ENCODE measurements around the gene TSG101. TPM values are rescaled to one million over a fixed set of nuclear protein-coding genes. Genes with fewer than 3 reads are reported as not detected.

TSG101 gene
- total RNA-seq, 3 donors from 2014 or later, result 60.6 to 71.1 (median 64.9) TPM

- DNase-seq (no peak), ATAC-seq (no peak)
- intact Hi-C loops (cut with DNase I, micrococcal nuclease), result no loop called here
- no peaks in the 10 kb centered on the region for H3K4me1 ChIP-seq (ENCODE audit: low read depth)
- no peak for TF ChIP-seq CTCF (IDR thresholded peaks at IDR 0.05)
- no peaks in the 10 kb centered on the region for H3K9me3 ChIP-seq
- H3K36me3 ChIP-seq (ENCODE audit: low read depth), result peaks cover 12% of the 10 kb centered on the region
- H3K4me3 ChIP-seq, result no peak overlapping the region
Observed at GRCh38 chr11:18485913-18486528, 40.7 kb downstream of the TSG101 start.

GRCh38 chr11:18479063-18479462 lies 47.7 kb downstream of the TSG101 start:
- Histone ChIP-seq H3K4me3 (no peak overlapping the region), H3K36me3 (ENCODE audit: low read depth) (peaks cover 19% of the 10 kb centered on the region), H3K9me3 (no peaks in the 10 kb centered on the region), H3K4me1 (ENCODE audit: low read depth) (no peaks in the 10 kb centered on the region)
- intact Hi-C loops (cut with DNase I, micrococcal nuclease), result no loop called here
- TF ChIP-seq CTCF (IDR thresholded peaks at IDR 0.05), result no peak
- ATAC-seq, result no peak
- DNase-seq, result no peak

- no peaks in the 10 kb centered on the region for H3K9me3 ChIP-seq
- no peak for TF ChIP-seq CTCF (IDR thresholded peaks at IDR 0.05)
- intact Hi-C loops (cut with DNase I, micrococcal nuclease), result no loop called here
- H3K36me3 ChIP-seq (ENCODE audit: low read depth), result peaks cover 5% of the 10 kb centered on the region
- H3K4me3 ChIP-seq, result no peak overlapping the region
- H3K4me1 ChIP-seq (ENCODE audit: low read depth), result no peaks in the 10 kb centered on the region
- DNase-seq, result no peak
- no peak for ATAC-seq
Observed at GRCh38 chr11:18472587-18472986, 54.2 kb downstream of the TSG101 start.

GRCh38 chr11:18471995-18472394 lies 54.7 kb downstream of the TSG101 start:
- H3K4me3 ChIP-seq, result no peak overlapping the region
- peaks cover 5% of the 10 kb centered on the region for H3K36me3 ChIP-seq (ENCODE audit: low read depth)
- intact Hi-C loops (cut with DNase I, micrococcal nuclease), result no loop called here
- DNase-seq, result no peak
- ATAC-seq, result no peak
- TF ChIP-seq CTCF (IDR thresholded peaks at IDR 0.05), result no peak
- no peaks in the 10 kb centered on the region for H3K9me3 ChIP-seq
- no peaks in the 10 kb centered on the region for H3K4me1 ChIP-seq (ENCODE audit: low read depth)

- intact Hi-C loops (cut with DNase I, micrococcal nuclease), result no loop called here
- no peak overlapping the region for H3K4me3 ChIP-seq
- no peaks in the 10 kb centered on the region for H3K9me3 ChIP-seq
- no peaks in the 10 kb centered on the region for H3K36me3 ChIP-seq (ENCODE audit: low read depth)
- no peaks in the 10 kb centered on the region for H3K4me1 ChIP-seq (ENCODE audit: low read depth)
- no peak for TF ChIP-seq CTCF (IDR thresholded peaks at IDR 0.05)
- DNase-seq (no peak), ATAC-seq (no peak)
Observed at GRCh38 chr11:18468961-18469360, 57.8 kb downstream of the TSG101 start.

GRCh38 chr11:18468059-18468458 lies 58.7 kb downstream of the TSG101 start:
- no peak for DNase-seq
- no peak for ATAC-seq
- no peaks in the 10 kb centered on the region for H3K4me1 ChIP-seq (ENCODE audit: low read depth)
- intact Hi-C loops (cut with DNase I, micrococcal nuclease), result no loop called here
- no peak overlapping the region for H3K4me3 ChIP-seq
- no peaks in the 10 kb centered on the region for H3K36me3 ChIP-seq (ENCODE audit: low read depth)
- no peaks in the 10 kb centered on the region for H3K9me3 ChIP-seq
- no peak for TF ChIP-seq CTCF (IDR thresholded peaks at IDR 0.05)
